HL-60 (cell line): Measurements from ENCODE around the gene KCNK7.

Experiments
- DNase-seq, 2 experiments: peaks; one replicate each; pipeline ENCODE4 v3.0.0-alpha.2; 2010 to 2020; ENCODE audit warnings: low read depth in 1 of 2, low spot score in 1 of 2
- H3K27ac ChIP-seq: fragments of 250-450 bp; sonication (Bioruptor Pico); replicated peaks from 2 replicates; pipeline ENCODE4 v1.5.1; 2020; ENCODE audit warnings: mild to moderate bottlenecking, moderate library complexity
- H3K27me3 ChIP-seq: fragments of 250-450 bp; sonication (Bioruptor Pico); 2 replicates; pipeline ENCODE4 v1.5.1; 2021; ENCODE audit warnings: mild to moderate bottlenecking, moderate library complexity; ENCODE audit not compliant: insufficient read depth, poor library complexity, severe bottlenecking
- H3K4me3 ChIP-seq: replicated peaks from 2 replicates; pipeline ENCODE4 v1.5.1; 2011; ENCODE audit warnings: mild to moderate bottlenecking, control low read depth, low read length; ENCODE audit not compliant: insufficient read depth
- CTCF ChIP-seq: IDR thresholded peaks from one replicate; pipeline ENCODE4 v1.5.1; 2011; ENCODE audit warnings: low read length, control low read depth, inconsistent platforms; ENCODE audit not compliant: insufficient read depth
- GABPA ChIP-seq: IDR thresholded peaks from 2 replicates; pipeline ENCODE4 v1.6.1; 2012; ENCODE audit warnings: low read depth
- POLR2AphosphoS5 ChIP-seq: IDR thresholded peaks from 2 replicates; pipeline ENCODE4 v1.6.1; 2012; ENCODE audit warnings: low read depth
- SPI1 ChIP-seq: IDR thresholded peaks from 2 replicates; pipeline ENCODE4 v1.6.1; 2012; ENCODE audit warnings: low read depth, mild to moderate bottlenecking, borderline replicate concordance
- TF ChIP-seq, protein P1 (sequence below): IDR thresholded peaks from 2 replicates; pipeline ENCODE4 v1.6.1; 2012; ENCODE audit warnings: low read depth; ENCODE audit not compliant: insufficient replicate concordance

The KCNK7 gene

DNA sequence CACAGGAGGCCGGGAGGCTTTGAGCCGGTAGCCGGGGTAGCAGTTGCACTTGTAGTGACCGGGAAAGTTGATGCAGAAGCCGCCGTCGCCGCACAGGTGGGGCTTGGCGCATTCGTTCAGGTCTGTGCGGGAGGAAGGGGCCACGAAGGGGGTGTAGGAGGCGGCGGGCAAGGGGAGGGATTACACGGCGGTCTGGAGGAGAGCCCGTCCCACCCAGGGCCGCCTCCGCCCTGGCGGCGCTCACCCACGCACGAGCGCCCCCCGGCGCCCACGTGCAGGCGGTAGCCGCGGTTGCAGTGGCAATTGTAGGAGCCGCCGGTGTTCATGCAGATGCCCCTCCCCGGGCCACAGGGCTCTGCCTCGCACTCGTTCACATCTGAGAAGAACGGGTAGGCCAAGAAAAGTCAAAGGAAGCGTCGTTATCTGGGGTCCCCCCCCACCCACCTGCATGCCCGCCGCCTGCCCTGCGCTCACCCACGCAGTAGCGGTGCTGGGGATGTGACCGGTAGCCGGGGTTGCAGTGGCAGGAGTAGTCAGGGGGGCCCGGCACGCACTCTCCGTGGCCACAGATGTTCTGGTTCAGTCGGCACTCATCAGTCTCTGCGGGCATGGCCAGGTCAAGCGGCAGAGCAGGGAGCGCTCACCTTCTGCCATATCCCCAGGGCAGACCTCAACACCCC is 48.0 kb downstream of the KCNK7 start:
- Histone ChIP-seq H3K4me3 (no peak overlapping the region), H3K27me3 (no peaks in the 10 kb centered on the region), H3K27ac (no peak overlapping the region)
- DNase-seq: no peak
- no peak for TF ChIP-seq CTCF
- no peak for TF ChIP-seq POLR2AphosphoS5
- TF ChIP-seq, protein P1, sequence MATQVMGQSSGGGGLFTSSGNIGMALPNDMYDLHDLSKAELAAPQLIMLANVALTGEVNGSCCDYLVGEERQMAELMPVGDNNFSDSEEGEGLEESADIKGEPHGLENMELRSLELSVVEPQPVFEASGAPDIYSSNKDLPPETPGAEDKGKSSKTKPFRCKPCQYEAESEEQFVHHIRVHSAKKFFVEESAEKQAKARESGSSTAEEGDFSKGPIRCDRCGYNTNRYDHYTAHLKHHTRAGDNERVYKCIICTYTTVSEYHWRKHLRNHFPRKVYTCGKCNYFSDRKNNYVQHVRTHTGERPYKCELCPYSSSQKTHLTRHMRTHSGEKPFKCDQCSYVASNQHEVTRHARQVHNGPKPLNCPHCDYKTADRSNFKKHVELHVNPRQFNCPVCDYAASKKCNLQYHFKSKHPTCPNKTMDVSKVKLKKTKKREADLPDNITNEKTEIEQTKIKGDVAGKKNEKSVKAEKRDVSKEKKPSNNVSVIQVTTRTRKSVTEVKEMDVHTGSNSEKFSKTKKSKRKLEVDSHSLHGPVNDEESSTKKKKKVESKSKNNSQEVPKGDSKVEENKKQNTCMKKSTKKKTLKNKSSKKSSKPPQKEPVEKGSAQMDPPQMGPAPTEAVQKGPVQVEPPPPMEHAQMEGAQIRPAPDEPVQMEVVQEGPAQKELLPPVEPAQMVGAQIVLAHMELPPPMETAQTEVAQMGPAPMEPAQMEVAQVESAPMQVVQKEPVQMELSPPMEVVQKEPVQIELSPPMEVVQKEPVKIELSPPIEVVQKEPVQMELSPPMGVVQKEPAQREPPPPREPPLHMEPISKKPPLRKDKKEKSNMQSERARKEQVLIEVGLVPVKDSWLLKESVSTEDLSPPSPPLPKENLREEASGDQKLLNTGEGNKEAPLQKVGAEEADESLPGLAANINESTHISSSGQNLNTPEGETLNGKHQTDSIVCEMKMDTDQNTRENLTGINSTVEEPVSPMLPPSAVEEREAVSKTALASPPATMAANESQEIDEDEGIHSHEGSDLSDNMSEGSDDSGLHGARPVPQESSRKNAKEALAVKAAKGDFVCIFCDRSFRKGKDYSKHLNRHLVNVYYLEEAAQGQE: no peak
- TF ChIP-seq SPI1: no peak
- no peak for TF ChIP-seq GABPA

DNA sequence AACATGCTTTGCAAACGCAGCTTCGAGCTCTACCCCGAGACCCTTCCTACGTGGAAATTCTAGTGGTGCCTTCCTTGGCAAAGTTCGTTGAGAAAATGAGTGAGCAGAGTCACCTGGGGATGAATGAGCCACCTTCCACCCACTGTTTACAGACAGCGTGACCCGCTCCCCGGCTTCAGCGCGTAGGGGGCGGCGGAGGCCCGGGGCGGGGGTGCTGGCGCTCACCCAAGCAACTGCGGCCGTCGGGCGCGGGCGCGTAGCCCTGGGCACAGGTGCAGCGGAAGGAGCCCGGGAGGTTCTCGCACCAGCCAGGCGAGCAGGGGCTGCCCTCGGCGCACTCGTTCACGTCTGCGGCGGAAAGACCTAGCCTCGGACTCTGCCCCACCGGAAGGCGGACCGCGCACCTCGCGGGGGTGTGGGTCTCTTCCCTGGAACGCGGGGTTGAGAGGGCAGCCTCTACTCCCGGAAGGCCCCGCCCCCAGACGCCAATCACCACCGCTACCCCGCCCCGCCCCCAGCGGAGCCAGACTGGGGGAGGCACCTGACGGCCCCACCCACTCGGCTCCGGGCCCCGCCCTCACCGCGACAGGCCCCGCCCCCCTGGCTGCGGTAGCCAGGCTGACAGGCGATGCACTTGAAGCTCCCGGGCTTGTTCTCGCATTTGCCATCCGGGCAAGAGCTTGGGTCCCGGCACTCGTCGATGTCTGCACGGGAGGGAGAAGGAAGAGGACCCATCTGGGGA is 49.2 kb downstream of the KCNK7 start:
- Histone ChIP-seq H3K27me3 (no peaks in the 10 kb centered on the region), H3K27ac (peak overlapping the region; percentile 14; the same call in 1 of the 2 replicates), H3K4me3 (peak overlapping the region; percentile 61)
- TF ChIP-seq SPI1: no peak
- TF ChIP-seq POLR2AphosphoS5: peak; percentile 31; the same call in 1 of the 2 replicates
- no peak for TF ChIP-seq CTCF
- peak; percentile 41; the same call in 1 of the 2 replicates for TF ChIP-seq GABPA
- TF ChIP-seq, protein P1: no peak
- peak; percentile 85 to 93 for DNase-seq

- Histone ChIP-seq H3K27ac (no peak overlapping the region; the same call in 1 of the 2 replicates), H3K27me3 (no peaks in the 10 kb centered on the region), H3K4me3 (no peak overlapping the region)
- no peak for TF ChIP-seq CTCF
- TF ChIP-seq POLR2AphosphoS5: no peak
- TF ChIP-seq SPI1: no peak
- TF ChIP-seq, protein P1: no peak
- TF ChIP-seq GABPA: no peak
- DNase-seq: no peak
These were observed 49.8 kb downstream of the KCNK7 start for GRCh38 chr11:65545853-65546216.
